Endometrial microvascular endothelial cells (primary cell): ENCODE results near the gene AMT. TPM values are rescaled to one million over a fixed set of nuclear protein-coding genes. Genes with fewer than 3 reads are reported as not detected.

ENCODE experiments used
- in situ Hi-C: cut with HindIII; loops from 2 replicates; pipeline ENCODE4 v1.10.0; 2017; ENCODE audit warnings: low sequenced_read_pairs, low pct_unique_long_range_greater_than_20kb; ENCODE audit errors: inconsistent ontology term
- total RNA-seq: library from RNA; depleted of rRNA; stranded (reverse); fragments of >200 nt; gene quantifications from one replicate; pipeline ENCODE4 v1.2.3, GENCODE V29; 2015; ENCODE audit errors: inconsistent ontology term

The AMT gene
- total RNA-seq, 1 donor from 2014 or later, result not detected

DNA sequence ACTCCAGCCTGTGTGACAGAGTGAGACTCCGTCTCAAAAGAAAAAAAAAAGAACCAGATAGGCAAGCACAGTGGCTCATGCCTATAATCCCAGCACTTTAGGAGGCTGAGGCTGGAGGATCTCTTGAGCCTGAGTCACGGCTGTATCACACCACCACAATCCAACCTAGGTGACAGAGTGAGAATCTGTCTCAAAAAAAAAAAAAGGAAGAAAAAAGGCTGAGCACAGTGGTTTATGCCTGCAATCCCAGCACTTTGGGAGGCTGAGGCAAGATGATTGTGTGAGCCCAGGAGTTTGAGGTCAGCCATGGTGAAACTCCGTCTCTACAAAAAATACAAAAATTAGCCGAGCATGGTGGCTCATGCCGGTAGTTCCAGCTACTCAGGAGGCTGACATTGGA is 12.5 kb upstream of the AMT start:
- in situ Hi-C loops, result no loop called here

DNA sequence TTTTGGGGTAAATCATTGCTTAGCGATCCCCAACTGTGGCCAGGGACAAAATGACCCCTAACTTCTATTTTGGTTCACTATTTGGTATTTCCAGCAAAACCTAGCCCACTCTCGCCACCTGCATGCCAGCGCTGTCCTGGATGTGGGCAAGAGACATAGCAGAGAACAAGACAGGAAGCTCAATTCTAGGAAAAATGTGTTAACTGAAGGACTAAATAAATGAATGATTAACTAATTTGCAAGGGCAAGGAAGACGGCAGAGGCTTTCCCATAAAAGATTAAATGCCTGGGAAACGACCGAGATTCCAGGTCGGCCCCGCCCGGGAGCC is 6.4 kb upstream of the AMT start:
- in situ Hi-C loops, result no loop called here

DNA sequence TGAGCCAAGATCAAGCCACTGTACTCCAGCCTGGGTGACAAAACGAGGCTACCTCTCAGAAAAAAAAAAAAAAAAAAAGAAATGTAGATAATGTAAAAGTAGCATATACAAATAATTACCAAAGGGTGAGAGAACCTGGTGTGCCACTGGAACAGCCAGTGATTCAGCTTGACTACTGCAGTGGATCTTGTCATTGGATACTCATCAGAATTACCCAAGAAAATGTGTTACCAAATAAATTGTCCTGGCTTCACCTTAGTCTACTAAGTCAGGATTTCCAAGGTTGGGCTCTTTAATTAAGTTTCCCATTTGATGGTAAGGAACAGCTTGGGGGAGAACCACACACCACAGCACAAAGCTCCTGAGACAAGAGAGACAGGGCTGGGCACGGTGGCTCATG is 5.3 kb upstream of the AMT start:
- in situ Hi-C loops, result no loop called here

DNA sequence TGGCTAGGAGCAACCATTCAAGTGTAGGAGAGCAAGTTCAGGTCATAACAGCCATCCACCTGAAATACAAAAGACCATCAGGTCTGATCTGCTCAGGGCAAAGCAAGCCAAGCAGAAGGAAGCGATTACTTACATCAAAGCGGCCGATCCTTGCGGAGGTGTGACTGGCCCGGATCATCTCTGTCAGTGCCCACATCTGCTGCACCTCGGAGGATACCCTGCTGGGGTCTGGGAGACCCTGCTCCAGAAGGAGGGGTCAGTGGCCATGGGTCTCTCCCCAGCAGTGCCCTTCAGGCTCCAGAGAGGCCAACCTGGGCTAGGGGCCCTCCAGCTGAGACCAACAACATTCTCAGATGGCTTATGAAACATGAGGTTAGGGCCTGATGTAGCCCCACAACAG is 2.5 kb upstream of the AMT start:
- in situ Hi-C loops, result no loop called here

DNA sequence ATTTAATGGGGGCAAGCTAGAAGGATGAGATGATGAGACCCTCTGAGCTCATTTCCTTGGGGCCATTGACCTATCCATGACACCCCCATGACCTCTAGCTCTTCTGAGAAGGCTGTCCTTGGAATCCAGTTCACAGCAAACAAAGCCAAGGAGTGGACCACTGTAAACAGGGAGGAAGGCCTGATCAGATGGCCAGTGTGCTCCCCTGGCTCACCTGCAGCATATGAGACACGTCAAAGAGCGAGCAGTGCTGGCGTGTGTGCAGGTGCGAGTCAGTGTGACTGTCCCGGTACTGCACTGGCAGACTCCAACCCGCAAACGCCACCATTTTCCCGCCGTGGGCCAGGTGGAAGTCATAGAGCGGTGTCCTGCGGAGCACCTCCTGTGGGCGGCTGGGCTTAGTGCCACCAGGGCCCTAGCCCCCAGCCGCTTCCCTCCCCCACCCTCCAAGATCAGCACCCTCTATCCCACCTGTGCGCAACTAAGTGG is 339 bp downstream of the AMT start:
- in situ Hi-C loops, result no loop called here

DNA sequence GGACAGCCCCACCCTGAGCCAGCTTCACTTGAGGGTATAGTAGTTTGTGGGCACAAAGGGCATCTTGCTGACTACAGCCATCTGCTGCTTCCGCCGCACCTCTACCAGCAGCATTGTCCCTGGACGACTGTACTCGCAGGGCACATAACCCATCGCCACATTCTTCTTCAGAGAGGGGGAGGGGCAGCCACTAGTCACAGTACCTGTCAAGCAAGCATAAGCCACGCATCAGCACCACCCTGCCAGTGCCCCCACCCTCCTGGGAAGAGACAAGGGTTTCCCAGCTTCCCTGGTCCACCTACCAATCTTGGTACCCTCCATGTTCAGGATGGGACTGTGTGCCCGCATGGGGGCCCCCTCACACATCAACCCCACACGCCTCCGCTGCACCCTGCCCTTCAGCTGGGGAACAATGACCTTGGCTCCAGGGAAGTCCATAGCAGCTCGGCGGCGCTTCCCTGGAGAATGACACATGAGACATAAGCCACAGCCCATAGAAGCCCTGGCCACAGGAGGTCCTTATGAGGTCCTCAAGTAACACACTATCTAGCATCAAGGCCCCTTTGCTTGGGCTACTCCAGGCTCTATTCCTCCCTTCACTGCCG is 4.7 kb downstream of the AMT start:
- in situ Hi-C loops, result loop anchor here (10.0 kb wide), 1 partner anchor 323 kb away; the partner anchor contains the start of gene QRICH1

DNA sequence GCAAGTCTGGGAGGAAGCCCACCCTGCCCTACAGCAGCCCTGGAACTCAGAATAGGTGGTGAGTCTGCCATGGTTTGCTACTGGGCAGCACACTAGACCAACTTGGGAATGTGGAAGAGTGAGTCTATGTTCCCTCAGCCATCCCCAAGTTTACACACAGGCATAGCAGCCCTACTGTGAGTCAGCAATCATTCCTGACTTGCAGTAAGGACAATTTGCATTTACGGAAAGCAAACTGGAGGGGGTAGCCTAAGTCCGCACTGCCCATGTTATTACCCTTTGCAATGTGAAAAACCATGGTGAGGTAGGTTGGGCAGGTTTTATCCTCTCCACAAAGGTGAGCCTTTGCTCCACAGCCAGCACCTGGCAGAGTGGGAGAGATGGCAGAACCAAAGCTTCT is 5.4 kb downstream of the AMT start:
- in situ Hi-C loops, result loop anchor here (10.0 kb wide), 1 partner anchor 322 kb away; the partner anchor contains the start of gene QRICH1

DNA sequence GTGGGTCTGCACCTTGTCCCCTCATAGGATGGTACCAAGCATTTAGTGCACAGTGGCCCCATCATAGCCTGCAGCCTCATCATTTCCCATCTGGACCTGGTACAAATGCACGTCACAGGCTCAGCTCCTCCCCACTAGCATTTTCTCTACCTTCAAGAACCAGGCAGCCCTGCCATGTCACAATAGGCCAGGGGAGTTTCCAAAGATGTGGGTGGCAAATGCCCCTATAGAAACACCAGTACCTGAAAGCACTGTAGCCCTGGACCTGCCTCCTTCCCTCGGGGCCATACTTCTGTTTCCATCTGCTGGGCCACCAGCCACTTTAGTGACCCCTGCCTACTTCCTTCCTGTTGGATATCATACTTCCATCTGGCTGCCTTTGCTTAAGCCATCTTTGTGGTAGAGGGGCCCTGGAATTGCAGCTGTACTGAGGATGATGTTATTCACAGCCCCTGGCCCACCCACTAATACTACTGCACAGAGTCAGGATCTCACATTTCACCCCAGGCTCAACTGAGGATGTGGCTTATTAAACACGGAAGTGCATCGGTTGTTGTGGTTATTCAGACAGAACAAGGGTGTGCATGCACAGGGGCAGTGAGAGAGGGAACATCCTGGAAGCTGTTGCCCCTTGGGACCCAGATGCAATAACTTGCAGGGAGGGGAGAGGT is 6.2 kb downstream of the AMT start:
- in situ Hi-C loops, result loop anchor here (10.0 kb wide), 1 partner anchor 321 kb away; the partner anchor contains the start of gene QRICH1

DNA sequence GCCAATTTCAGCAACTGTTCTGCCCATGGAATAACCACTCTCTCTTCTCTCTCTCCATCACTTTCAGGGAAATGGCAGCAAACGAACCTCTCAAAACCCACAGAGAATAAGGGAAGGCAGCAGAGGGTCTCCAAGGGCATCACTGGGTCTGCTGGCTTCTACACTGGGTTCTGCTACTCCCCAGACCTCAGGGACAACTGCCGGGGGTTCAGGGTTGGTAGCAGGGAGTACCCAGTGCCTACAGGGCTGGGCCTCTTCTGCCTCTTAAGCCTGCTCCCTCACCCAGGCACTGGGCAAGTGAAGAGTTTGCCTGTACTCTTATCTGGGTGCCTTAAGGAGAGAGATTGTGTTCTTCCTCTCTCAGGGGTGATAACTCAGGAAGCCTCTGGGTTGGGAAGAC is 7.5 kb downstream of the AMT start:
- in situ Hi-C loops, result loop anchor here (10.0 kb wide), 1 partner anchor 320 kb away; the partner anchor contains the start of gene QRICH1

DNA sequence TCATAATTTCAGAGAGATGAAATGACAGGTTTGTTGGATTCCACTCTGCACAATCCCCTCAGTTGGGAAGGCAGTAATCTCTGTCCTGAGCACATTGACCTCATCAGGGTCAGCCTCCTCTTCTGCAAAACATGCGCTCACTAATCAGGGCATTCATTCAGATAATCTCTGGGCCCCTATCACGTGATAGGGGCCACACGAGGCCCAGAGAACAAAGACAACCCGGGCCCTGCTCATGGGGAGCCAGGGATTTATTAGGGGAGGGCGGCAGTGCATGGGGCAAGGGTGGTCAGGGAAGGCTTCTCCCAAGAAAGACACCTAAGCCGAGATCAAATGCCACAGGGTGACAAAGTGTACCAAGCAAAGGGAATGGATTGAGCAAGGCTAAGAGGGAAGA is 8.9 kb downstream of the AMT start:
- in situ Hi-C loops, result loop anchor here (10.0 kb wide), 1 partner anchor 319 kb away; the partner anchor contains the start of gene QRICH1

DNA sequence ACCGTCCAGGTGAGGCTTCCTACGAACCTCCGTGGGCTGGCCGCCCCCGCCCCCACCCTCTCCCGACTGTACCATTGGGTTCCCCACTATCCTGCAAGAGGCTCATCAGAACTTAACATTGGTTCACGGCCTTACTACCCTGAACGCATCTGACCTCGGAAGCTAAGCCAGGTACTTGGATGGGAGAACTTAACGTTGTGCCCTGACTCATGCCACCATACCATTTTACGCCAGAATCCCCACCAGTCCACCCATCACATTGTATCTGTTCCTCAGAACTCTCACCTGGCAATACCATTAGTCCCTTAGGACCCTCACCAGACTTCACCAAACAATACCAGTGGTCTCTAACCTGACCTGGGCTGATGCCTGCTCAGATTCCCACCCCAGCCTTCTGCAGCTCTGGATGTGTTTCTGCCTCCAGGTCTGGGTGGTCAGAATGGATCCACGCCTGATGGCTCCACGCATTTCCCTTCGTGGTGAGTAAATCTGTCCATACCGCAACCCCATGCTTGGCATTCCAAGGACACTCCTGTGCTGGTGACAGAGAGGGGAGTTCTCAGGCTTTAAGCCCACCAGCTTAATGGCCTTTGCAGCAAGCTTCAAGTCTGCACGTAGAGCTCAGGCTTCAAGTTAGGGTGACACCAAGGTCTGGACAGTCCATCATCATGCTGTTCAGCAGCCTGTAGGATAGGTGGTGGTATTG is 9.5 kb downstream of the AMT start:
- in situ Hi-C loops, result loop anchor here (10.0 kb wide), 1 partner anchor 318 kb away; the partner anchor contains the start of gene QRICH1

DNA sequence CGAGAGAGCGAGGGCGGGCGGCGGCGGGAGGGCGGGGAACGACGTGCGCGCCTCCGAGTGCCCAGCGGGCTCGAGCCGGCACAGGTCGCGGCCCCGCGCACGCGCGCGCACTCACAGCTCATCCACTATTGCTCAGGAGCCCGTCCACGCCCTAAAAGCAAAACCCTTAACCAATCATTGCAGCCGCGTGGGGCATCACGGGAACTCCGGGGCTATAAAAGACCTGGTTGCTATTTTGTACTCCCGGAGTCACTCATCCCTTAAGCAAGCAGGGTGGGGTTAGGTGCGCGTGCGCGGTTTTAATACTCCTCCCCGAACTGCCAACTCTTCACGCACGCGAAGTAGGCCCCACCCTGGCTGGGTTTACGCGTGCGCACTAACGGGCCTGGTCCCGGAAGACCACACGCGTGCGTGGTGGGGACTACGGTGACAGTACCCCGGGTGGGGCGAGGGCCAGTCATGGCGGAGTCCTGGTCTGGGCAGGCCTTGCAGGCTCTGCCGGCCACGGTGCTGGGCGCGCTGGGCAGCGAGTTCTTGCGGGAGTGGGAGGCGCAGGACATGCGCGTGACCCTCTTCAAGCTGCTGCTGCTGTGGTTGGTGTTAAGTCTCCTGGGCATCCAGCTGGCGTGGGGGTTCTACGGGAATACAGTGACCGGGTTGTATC is 10.2 kb downstream of the AMT start, which contains the start of the genes RHOA and TCTA:
Gene RHOA (minus strand): TSS at position 9 of the 664 bp plus-strand sequence. CDS start 36,387 bp downstream, outside the sequence.
Gene TCTA (plus strand): TSS at position 456 of the 664 bp plus-strand sequence. CDS start 4 bp downstream, at position 460.
- in situ Hi-C loops, result loop anchor here (10.0 kb wide), 1 partner anchor 317 kb away; the partner anchor contains the start of gene QRICH1

DNA sequence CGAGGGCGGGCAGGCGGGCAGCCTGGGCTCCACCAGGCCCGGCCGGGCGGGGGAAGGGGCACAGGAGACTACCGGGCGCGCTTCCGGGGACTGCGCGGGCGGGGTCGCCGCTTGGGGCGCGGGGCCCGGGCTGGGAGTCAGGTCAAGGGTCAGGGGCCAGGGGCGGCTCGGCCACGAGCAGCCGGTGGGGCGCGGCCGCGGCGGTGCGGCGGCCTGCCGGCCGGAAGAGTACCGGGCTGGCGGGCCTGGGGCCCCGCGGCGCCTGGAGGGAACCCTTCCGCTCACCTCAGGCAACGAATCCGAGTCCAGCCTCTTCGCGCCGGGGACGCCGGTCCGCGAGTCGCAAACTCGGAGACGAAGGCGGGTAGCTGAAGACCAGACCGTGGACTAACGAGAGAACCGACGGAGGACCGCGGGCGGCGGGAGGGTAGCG is 10.7 kb downstream of the AMT start:
- in situ Hi-C loops, result loop anchor here (10.0 kb wide), 1 partner anchor 317 kb away; the partner anchor contains the start of gene QRICH1

DNA sequence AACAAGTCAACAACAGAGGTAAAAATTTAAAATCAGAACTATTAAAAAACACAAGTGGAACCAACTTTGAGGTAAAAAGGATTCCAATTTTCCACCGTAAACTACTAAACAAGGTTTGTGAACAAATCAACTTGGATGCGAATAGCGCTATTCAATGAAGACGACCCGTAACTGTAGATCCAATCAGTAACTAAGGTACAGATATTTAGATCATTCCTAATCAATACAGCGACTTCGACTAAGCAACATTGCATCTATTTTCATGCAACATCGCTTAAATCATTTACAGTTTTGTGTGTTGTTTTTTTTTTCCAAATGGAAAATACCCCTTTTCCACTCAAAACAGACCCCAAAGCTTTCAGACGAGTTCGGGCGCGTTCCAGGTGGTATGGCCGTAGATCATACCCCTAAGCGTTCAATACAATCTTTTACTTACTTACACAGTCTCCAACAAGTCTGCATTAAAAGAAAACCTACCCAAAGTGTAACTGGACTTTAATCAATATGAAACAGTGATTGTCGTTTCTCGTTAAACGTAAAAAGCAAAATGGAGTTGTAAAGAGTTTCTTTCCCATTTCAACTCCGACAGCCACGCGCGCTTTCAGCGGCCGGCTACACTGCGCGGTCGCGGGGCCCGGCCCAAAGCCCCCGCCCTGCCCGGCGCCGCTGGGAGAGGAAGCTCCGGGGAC is 11.3 kb downstream of the AMT start:
- in situ Hi-C loops, result loop anchor here (10.0 kb wide), 1 partner anchor 316 kb away; the partner anchor contains the start of gene QRICH1

DNA sequence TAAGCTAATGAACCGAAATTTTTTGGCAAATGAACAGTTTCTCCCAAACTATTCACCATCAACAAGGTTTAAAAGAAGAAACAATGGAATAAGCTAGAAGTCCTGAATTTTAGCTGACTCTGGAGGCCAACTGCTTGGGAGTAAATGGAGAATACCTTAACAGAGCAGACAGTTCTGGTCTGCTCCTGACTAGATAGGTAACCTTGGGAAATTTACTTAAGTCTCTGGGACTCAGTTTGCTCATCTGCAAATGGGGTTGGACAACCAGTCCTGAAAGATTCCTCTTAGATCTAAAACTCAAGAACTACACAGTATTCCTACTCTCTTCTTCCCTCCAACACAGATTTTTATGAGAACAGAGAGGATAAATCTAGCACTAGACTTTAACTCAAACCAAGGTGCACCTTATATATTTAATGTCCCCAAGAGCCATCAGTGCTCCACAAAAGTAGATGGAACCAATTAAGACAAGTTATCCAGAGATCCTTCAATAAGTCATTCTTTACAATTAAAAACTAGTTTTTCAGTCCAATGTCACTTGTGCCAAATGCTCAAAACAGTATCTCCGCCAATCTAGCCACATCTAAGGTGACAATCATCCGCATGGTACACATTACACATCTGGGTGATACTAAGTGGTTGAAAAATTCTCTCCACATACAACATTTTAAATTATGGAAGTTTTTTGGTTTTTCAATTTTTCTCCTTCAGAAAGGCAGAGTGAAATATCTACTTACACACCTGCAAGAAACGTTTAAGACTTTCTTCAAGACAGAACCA is 12.0 kb downstream of the AMT start:
- in situ Hi-C loops, result loop anchor here (10.0 kb wide), 1 partner anchor 315 kb away; the partner anchor contains the start of gene QRICH1

DNA sequence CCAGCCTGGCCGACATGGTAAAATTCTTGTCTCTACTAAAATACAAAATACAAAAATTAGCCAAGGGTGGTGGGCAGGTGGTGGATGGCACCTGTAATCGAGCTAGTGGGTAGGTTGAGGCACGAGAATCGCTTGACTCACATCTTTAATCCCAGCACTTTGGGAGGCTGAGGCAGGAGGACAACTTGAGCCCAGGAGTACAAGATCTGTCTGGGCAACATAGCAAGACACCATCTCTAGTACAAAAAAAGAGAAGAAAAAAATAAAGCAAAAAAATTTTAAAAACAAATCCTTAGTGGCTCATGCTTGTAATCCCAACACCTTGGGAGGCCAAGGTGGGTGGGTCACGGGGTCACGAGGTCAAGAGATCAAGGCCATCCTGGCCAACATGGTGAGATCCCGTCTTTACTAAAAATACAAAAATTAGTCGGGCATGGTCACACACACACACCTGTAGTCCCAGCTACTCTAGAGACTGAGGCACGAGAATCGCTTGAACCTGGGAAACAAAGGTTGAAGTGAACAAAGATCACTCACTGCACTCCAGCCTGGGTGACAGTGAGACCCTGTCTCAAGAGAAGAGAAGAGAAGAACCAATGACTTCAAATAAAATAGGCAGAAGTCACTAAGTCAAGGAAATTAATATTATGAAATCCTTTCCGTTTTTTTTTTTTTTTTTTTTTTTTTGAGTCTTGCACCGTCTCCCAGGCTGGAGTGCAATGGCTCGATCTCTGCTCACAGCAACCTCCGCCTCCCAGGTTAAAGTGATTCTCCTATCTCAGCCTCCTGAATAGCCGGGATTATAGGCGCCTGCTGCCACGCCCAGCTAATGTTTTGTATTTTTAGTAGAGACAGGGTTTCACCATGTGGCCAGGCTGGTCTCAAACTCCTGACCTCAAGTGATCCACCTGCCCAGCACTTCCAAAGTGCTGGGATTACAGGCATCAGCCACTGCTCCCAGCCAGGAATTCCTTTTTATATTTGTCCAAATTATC is 15.4 kb downstream of the AMT start:
- in situ Hi-C loops, result no loop called here
